GM18861 (cell line): Measurements from ENCODE around the gene PDSS2.
"Not testable (repeated sequence)": the region's sequence is repeated elsewhere in the genome, so short reads cannot be mapped to it uniquely, and the experiment has no call there.

Experiments used
- ATAC-seq: cut with Tn5 transposase; IDR thresholded peaks from one replicate; pipeline ENCODE4 v1.9.1; 2021; ENCODE audit not compliant: unreplicated experiment

The PDSS2 gene

GRCh38 chr6:107364173-107364572 is 95.2 kb downstream of the PDSS2 start:
- ATAC-seq: not testable (repeated sequence)

- ATAC-seq: no peak
These were observed 97.4 kb downstream of the PDSS2 start for GRCh38 chr6:107361753-107362604.

GRCh38 chr6:107360476-107360875 is 98.9 kb downstream of the PDSS2 start:
- no peak for ATAC-seq

GRCh38 chr6:107357842-107358241 is 101.5 kb downstream of the PDSS2 start:
- no peak for ATAC-seq

- no peak for ATAC-seq
These were observed 102.3 kb downstream of the PDSS2 start for GRCh38 chr6:107357031-107357430.

GRCh38 chr6:107355659-107356058 is 103.7 kb downstream of the PDSS2 start:
- no peak for ATAC-seq

- ATAC-seq: no peak
These were observed 104.9 kb downstream of the PDSS2 start for GRCh38 chr6:107354451-107354850.

GRCh38 chr6:107353773-107354382 is 105.5 kb downstream of the PDSS2 start:
- ATAC-seq: no peak

GRCh38 chr6:107348224-107348623 is 111.1 kb downstream of the PDSS2 start:
- no peak for ATAC-seq

- ATAC-seq: no peak
These were observed 114.0 kb downstream of the PDSS2 start for GRCh38 chr6:107345393-107345792.

- no peak for ATAC-seq
These were observed 114.4 kb downstream of the PDSS2 start for GRCh38 chr6:107344981-107345380.

GRCh38 chr6:107344383-107344782 is 115.0 kb downstream of the PDSS2 start:
- ATAC-seq: no peak

- no peak for ATAC-seq
These were observed 117.2 kb downstream of the PDSS2 start for GRCh38 chr6:107342144-107342543.

- ATAC-seq: no peak
These were observed 118.5 kb downstream of the PDSS2 start for GRCh38 chr6:107340881-107341280.

GRCh38 chr6:107337191-107337741 is 122.1 kb downstream of the PDSS2 start:
- ATAC-seq: no peak

GRCh38 chr6:107334026-107334425 is 125.3 kb downstream of the PDSS2 start:
- ATAC-seq: no peak

GRCh38 chr6:107333491-107333890 is 125.9 kb downstream of the PDSS2 start:
- ATAC-seq: no peak

GRCh38 chr6:107331409-107332386 is 127.7 kb downstream of the PDSS2 start:
- no peak for ATAC-seq

GRCh38 chr6:107330168-107330567 is 129.2 kb downstream of the PDSS2 start:
- ATAC-seq: peak; percentile 98

- ATAC-seq: no peak
These were observed 130.1 kb downstream of the PDSS2 start for GRCh38 chr6:107329063-107329860.
